Glutamatergic neuron (in vitro differentiated cells): ENCODE data around the gene SEMA7A. TPM values are rescaled to one million over a fixed set of nuclear protein-coding genes. Genes with fewer than 3 reads are reported as not detected.

Experiments
- DNase-seq: peaks from one replicate; pipeline ENCODE4 v3.0.0; 2022
- H3K27ac Mint-ChIP-seq: one replicate; pipeline ENCODE4 v1.8.0; 2020; ENCODE audit warnings: mild to moderate bottlenecking, mixed read lengths, inconsistent platforms; ENCODE audit not compliant: unreplicated experiment
- H3K27me3 Mint-ChIP-seq: one replicate; pipeline ENCODE4 v1.8.0; 2020; ENCODE audit warnings: mild to moderate bottlenecking, moderate library complexity, mixed read lengths, inconsistent platforms; ENCODE audit not compliant: unreplicated experiment
- H3K36me3 Mint-ChIP-seq: one replicate; pipeline ENCODE4 v1.8.0; 2020; ENCODE audit warnings: mild to moderate bottlenecking, mixed read lengths, inconsistent platforms; ENCODE audit not compliant: unreplicated experiment
- H3K4me1 Mint-ChIP-seq: one replicate; pipeline ENCODE4 v1.8.0; 2020; ENCODE audit warnings: mild to moderate bottlenecking, low read depth, mixed read lengths, inconsistent platforms; ENCODE audit not compliant: unreplicated experiment
- H3K4me3 Mint-ChIP-seq: one replicate; pipeline ENCODE4 v1.8.0; 2020; ENCODE audit warnings: mild to moderate bottlenecking, mixed read lengths, inconsistent platforms; ENCODE audit not compliant: unreplicated experiment
- H3K9me3 Mint-ChIP-seq: one replicate; pipeline ENCODE4 v1.8.0; 2020; ENCODE audit warnings: mild to moderate bottlenecking, moderate library complexity, mixed read lengths, inconsistent platforms; ENCODE audit not compliant: unreplicated experiment
- total RNA-seq: library from RNA; stranded (reverse); fragmentation: NEBNext Ultra II Directional; extraction: Animal tissue kit (Norgen Biotek cat#: 25700); gene quantifications from one replicate; pipeline ENCODE4 v1.2.1, GENCODE V29; 2021; ENCODE audit not compliant: unreplicated experiment
- TF ChIP-seq, protein P1 (sequence below): fragments of 200-600 bp; sonication (generic); IDR thresholded peaks from one replicate; pipeline ENCODE4 v1.5.0; 2021; ENCODE audit not compliant: partially characterized antibody, unreplicated experiment

SEMA7A gene
- total RNA-seq, 1 donor from 2014 or later, result 16.2 TPM

DNA sequence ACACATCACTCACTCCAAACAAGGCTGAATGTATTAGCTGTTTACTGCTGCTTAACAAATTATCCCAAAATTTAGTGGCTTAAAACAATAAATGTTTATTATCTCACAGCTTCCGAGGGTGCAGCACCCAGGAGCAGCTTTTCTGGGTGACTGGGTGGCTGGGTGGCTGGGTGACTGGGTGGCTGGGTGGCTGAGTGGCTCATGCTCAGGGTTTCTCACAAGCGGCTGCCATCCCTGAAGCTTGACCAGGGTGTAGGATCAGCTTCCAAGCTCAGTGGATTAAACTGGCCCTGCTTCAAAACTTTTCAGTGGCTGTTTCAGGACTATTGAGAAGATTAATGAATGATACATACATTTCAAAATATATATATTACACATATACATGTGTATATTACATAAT lies 64.0 kb downstream of the SEMA7A start:
- no peak overlapping the region for H3K4me3 Mint-ChIP-seq
- peaks cover 7% of the 10 kb centered on the region for H3K4me1 Mint-ChIP-seq
- TF ChIP-seq, protein P1, sequence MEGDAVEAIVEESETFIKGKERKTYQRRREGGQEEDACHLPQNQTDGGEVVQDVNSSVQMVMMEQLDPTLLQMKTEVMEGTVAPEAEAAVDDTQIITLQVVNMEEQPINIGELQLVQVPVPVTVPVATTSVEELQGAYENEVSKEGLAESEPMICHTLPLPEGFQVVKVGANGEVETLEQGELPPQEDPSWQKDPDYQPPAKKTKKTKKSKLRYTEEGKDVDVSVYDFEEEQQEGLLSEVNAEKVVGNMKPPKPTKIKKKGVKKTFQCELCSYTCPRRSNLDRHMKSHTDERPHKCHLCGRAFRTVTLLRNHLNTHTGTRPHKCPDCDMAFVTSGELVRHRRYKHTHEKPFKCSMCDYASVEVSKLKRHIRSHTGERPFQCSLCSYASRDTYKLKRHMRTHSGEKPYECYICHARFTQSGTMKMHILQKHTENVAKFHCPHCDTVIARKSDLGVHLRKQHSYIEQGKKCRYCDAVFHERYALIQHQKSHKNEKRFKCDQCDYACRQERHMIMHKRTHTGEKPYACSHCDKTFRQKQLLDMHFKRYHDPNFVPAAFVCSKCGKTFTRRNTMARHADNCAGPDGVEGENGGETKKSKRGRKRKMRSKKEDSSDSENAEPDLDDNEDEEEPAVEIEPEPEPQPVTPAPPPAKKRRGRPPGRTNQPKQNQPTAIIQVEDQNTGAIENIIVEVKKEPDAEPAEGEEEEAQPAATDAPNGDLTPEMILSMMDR, result no peak
- peaks cover 1% of the 10 kb centered on the region for H3K9me3 Mint-ChIP-seq
- no peak for DNase-seq
- H3K36me3 Mint-ChIP-seq, result no peaks in the 10 kb centered on the region
- H3K27me3 Mint-ChIP-seq, result peaks cover 7% of the 10 kb centered on the region
- H3K27ac Mint-ChIP-seq, result no peak overlapping the region

DNA sequence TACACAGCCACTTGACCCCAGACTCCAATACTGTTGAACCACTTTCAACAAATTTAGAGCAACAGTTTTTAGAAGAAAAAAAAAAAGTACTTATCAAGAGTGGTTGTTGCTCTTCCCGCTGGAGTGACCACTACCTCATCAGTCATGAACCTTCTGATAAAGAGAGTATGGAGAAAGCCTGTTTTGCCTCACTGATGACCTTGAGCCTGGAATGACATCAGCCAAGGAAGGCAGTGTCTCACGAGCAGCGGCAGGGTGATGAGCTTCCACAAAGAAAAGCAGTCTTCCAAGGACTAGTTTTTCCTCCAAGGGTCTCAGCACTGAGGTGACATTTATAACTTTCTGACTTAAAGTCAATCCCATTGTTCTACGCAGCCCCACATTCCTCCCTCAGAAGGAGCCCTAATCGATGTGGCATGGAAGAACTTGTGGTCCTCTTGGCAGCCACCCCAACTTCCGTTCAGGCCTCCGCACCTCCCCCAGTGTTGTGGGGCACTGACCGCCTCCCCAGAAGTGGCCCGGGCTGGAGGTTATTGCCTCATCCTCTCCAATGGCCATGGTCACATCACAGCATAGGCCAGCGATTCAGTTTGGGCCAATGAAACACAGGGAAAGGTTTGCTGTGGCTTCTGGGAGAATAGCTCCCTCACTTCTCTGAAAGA lies 64.5 kb downstream of the SEMA7A start:
- TF ChIP-seq, protein P1, result no peak
- peaks cover 5% of the 10 kb centered on the region for H3K4me1 Mint-ChIP-seq
- no peak overlapping the region for H3K27ac Mint-ChIP-seq
- no peak for DNase-seq
- peaks cover 7% of the 10 kb centered on the region for H3K27me3 Mint-ChIP-seq
- H3K9me3 Mint-ChIP-seq, result peaks cover 1% of the 10 kb centered on the region
- H3K36me3 Mint-ChIP-seq, result no peaks in the 10 kb centered on the region
- no peak overlapping the region for H3K4me3 Mint-ChIP-seq

DNA sequence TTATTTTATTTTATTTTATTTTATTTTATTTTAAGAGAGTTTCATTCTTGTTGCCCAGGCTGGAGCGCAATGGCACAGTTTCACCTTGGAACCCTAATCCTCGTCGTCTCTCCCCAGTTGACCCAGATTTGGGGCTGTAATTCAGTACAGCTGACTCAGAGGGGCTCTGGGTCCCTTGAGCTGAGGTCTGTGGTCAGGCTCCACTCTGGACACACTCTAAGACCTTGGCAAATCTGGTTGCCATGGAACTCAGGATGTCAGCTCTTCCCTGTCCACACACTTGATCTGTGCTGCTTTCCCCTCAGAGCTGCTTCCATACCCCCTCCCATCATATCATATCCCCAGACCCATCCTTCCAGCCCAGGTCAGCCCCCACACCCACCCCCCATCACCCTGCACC lies 65.6 kb downstream of the SEMA7A start:
- peaks cover 7% of the 10 kb centered on the region for H3K27me3 Mint-ChIP-seq

DNA sequence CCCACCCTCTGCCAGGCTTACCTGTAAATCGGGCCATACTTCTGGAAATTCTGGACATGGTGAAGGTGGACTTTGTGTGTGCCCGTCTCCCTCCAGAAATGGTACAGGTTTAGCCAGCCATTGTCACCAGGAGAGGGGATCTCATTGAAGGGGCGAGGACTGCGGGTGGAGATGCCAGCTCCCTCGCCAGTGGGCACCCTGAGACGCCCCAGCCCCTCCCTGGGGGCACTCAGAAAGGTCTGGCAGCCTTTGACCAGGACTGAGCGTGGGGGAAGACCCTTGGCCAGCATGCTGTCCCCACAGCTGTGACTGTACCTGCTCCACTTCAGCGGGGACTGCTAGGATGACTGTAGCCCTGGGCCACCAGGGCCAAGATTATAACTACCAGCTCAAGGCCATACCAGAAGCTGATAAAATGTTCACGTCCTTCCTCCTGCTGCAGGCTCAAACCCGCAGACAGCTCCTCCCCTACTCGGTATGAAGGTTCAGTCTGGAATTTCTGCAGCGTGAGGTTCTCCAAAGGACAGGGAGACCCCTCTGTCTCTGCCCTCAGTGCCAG lies 66.4 kb downstream of the SEMA7A start, which contains the start of gene CYP11A1:
TSS of gene CYP11A1 (minus strand) at position 351 of the 559 bp plus-strand sequence. CDS start at position 290, 61 bp downstream.
- Mint-ChIP-seq H3K27me3 (peaks cover 7% of the 10 kb centered on the region), H3K4me1 (peaks cover 5% of the 10 kb centered on the region), H3K4me3 (no peak within 1 kb of the TSS), H3K27ac (no peak within 1 kb of the TSS), H3K9me3 (no peaks in the 10 kb centered on the region), H3K36me3 (no peaks in the 10 kb centered on the region)
- TF ChIP-seq, protein P1, result no peak
- no peak for DNase-seq

More for the DNA sequence above, 65.6 kb downstream of the SEMA7A start:
- TF ChIP-seq, protein P1, result no peak
- no peak for DNase-seq
- no peaks in the 10 kb centered on the region for H3K36me3 Mint-ChIP-seq
- no peak overlapping the region for H3K27ac Mint-ChIP-seq
- peaks cover 5% of the 10 kb centered on the region for H3K4me1 Mint-ChIP-seq
- H3K4me3 Mint-ChIP-seq, result no peak overlapping the region
- peaks cover 1% of the 10 kb centered on the region for H3K9me3 Mint-ChIP-seq
